Omental fat pad (tissue), 4 donors: ENCODE data around the gene SPRED3. TPM values are rescaled to one million over a fixed set of nuclear protein-coding genes. Genes with fewer than 3 reads are reported as not detected.

Source experiments
- ATAC-seq: fragments of 150-250 bp; one replicate; pipeline ENCODE4 v1.9.1; 2016; ENCODE audit warnings: mild to moderate bottlenecking, moderate library complexity; ENCODE audit not compliant: low FRiP score
- DNase-seq: peaks from one replicate; pipeline ENCODE4 v3.0.0-alpha.2; 2019; ENCODE audit warnings: low spot score
- total RNA-seq, 4 donors: library from RNA; depleted of rRNA; stranded (reverse); fragments of >200 nt; gene quantifications; one replicate each; pipeline ENCODE4 v1.1.0, GENCODE V29; 2016
- TF ChIP-seq, protein P1 (sequence below), 3 donors: fragments of 450-650 bp; IDR thresholded peaks; one replicate each; pipeline ENCODE4 v1.5.1; 2016 to 2017; ENCODE audit warnings: antibody characterized with exemption in 3 of 3, mild to moderate bottlenecking in 3 of 3, moderate library complexity in 2 of 3

Gene SPRED3
- total RNA-seq, 4 donors from 2014 or later, result 0.44 to 0.93 (median 0.84) TPM; not detected in 1

GRCh38 chr19:38392707-38393308 is 4.3 kb downstream of the SPRED3 start:
- TF ChIP-seq, protein P1, sequence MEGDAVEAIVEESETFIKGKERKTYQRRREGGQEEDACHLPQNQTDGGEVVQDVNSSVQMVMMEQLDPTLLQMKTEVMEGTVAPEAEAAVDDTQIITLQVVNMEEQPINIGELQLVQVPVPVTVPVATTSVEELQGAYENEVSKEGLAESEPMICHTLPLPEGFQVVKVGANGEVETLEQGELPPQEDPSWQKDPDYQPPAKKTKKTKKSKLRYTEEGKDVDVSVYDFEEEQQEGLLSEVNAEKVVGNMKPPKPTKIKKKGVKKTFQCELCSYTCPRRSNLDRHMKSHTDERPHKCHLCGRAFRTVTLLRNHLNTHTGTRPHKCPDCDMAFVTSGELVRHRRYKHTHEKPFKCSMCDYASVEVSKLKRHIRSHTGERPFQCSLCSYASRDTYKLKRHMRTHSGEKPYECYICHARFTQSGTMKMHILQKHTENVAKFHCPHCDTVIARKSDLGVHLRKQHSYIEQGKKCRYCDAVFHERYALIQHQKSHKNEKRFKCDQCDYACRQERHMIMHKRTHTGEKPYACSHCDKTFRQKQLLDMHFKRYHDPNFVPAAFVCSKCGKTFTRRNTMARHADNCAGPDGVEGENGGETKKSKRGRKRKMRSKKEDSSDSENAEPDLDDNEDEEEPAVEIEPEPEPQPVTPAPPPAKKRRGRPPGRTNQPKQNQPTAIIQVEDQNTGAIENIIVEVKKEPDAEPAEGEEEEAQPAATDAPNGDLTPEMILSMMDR (IDR thresholded peaks at IDR 0.05), result no peak
- no peak for DNase-seq
- no peak for ATAC-seq

GRCh38 chr19:38394488-38394887 is 6.0 kb downstream of the SPRED3 start:
- no peak for ATAC-seq
- TF ChIP-seq, protein P1 (IDR thresholded peaks at IDR 0.05), result no peak
- DNase-seq, result no peak

DNA sequence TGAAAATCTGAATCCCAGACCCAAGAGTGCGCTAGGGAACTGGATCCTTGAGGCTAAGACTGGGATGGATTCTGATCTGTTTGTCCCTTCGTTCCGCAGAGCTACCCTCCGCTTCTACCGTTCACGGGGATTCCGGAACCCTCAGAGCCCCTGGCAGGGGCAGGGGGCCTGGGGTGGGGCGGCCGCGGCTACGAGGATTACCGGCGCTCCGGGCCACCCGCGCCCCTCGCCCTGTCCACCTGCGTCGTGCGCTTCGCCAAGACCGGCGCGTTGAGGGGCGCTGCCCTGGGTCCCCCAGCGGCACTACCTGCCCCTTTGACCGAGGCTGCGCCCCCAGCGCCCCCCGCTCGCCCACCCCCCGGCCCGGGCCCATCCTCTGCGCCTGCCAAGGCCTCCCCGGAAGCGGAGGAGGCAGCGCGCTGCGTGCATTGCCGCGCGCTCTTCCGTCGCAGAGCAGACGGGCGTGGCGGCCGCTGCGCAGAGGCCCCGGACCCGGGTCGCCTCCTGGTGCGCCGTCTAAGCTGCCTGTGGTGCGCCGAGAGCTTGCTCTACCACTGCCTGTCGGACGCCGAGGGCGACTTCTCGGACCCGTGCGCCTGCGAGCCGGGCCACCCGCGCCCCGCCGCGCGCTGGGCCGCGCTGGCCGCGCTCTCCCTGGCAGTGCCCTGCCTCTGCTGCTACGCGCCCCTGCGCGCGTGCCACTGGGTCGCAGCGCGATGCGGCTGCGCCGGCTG is 7.1 kb downstream of the SPRED3 start:
- ATAC-seq, result no peak
- TF ChIP-seq, protein P1 (IDR thresholded peaks at IDR 0.05), result no peak
- DNase-seq, result no peak

- no peak for ATAC-seq
- TF ChIP-seq, protein P1 (IDR thresholded peaks at IDR 0.05), result no peak
- DNase-seq, result no peak
Measured at GRCh38 chr19:38399081-38399480, 10.6 kb downstream of the SPRED3 start.

DNA sequence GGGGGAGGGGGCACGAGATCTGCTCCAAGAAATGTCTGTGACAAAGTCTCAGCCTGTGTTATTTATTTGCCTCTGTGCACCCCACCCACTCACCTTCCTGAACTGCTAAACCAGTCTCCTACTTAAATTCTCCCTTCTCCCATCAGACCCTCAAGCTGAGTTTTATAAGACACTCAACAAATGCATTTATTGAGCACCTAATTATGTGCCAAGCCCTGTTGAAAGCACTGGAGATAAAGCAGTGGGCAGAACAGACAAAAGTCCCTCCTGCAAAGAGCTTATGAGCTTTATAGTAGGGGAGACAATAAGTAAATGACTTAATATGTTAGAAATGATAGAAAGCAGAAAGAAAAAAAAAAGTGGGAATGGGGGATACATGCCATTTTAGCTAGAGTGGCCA is 11.0 kb downstream of the SPRED3 start:
- DNase-seq, result no peak
- TF ChIP-seq, protein P1 (IDR thresholded peaks at IDR 0.05), result no peak
- no peak for ATAC-seq

GRCh38 chr19:38400361-38400760 is 11.9 kb downstream of the SPRED3 start:
- DNase-seq, result no peak
- no peak for ATAC-seq

More at GRCh38 chr19:38400361-38400760, 11.9 kb downstream of the SPRED3 start:
- TF ChIP-seq, protein P1 (IDR thresholded peaks at IDR 0.05), result no peak
